ENCODE measurements around the gene LRRC8A. TPM values are rescaled to one million over a fixed set of nuclear protein-coding genes. Genes with fewer than 3 reads are reported as not detected.
"Not testable (repeated sequence)": the region's sequence is repeated elsewhere in the genome, so short reads cannot be mapped to it uniquely, and the experiment has no call there.

The LRRC8A gene
- polyA plus RNA-seq, 1 donor from 2014 or later, result 11.6 TPM

DNA sequence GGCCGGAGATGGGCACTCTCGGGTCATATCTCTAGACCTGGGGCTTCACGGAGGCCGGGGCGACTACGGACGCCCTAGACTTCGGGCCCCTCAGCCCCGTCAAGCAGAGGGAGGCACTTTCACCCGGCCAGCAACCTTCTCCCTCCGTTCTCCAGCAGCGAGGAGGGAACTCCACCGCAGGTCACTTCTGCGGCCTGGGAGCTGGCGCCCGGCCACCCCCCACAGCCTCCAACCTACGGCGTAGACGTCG is 65.3 kb downstream of the LRRC8A start:
- no peaks in the 10 kb centered on the region for H4K20me1 ChIP-seq (ENCODE audit: insufficient read depth)
- H3K27ac ChIP-seq (ENCODE audit: low read length), result peak overlapping the region; percentile 85

DNA sequence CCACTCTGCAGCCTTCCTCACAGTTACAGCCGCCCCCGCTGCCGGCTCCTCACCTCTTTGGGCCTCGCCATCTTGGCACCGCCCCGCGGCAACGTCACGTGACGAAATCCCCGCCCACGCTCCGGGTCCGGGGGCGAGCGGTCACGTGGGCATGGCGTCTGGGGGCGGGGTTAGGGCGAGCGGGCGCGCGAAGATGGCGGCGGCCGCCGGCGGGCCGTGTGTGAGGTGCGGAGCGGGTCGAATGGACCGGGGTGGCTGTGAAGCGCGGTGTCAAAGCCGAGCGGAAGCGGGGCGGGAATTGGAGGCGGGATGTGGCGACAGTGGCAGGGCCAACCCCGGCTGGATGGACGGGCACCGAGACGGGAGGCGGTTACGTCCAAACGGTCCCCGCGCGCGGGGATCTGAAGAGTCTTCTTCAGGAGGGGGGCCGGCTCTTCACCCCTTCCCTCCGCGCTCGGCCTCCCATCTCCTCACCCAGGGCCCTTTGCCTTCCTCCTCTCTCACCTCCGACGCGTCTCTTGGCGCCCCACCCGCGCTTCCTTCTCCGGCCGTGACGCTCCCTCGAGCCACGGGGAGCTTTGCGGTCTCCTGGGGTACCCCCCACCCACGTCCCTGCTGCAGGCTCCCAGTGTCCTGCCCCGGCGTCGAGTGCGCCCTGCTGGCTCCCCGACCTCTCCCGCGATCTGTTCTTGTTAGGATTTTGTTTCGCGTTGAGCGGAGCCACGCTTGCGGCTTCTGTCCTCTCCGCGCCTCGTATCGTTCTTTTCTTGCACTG is 65.8 kb downstream of the LRRC8A start, which contains the start of the genes DOLK and NUP188:
DOLK (minus strand) TSS at position 77 of the 775 bp plus-strand sequence. CDS start 300 bp downstream, outside the sequence.
NUP188 (plus strand) TSS at position 173 of the 775 bp plus-strand sequence; CDS start at position 194, 21 bp downstream.
- peak within 1 kb of the TSS; percentile 99 for H3K4me2 ChIP-seq (ENCODE audit: low read length)
- H3K9me3 ChIP-seq (ENCODE audit: low read length), result no peaks in the 10 kb centered on the region
- H4K20me1 ChIP-seq (ENCODE audit: insufficient read depth), result no peaks in the 10 kb centered on the region
- H3K9ac ChIP-seq (ENCODE audit: low read length), result peak within 1 kb of the TSS; percentile 88
- H3K79me2 ChIP-seq (replicated peaks; ENCODE audit: insufficient read depth, low read length), result peaks cover 5% of the 10 kb centered on the region
- no peaks in the 10 kb centered on the region for H3K9me2 ChIP-seq (ENCODE audit: insufficient read depth, low read length)
- H3K27ac ChIP-seq (ENCODE audit: low read length), result peak within 1 kb of the TSS; percentile 85
- peak within 1 kb of the TSS; percentile 98 for H2AFZ ChIP-seq (ENCODE audit: low read depth, low read length)
- no peaks in the 10 kb centered on the region for H3F3A ChIP-seq (ENCODE audit: insufficient read depth, low read length, poor library complexity, severe bottlenecking)
- no peaks in the 10 kb centered on the region for H3K27me3 ChIP-seq (ENCODE audit: insufficient read depth, low read depth, low read length)
- H3K36me3 ChIP-seq (ENCODE audit: insufficient read depth, low read length), result no peaks in the 10 kb centered on the region
- TF ChIP-seq, protein P1, sequence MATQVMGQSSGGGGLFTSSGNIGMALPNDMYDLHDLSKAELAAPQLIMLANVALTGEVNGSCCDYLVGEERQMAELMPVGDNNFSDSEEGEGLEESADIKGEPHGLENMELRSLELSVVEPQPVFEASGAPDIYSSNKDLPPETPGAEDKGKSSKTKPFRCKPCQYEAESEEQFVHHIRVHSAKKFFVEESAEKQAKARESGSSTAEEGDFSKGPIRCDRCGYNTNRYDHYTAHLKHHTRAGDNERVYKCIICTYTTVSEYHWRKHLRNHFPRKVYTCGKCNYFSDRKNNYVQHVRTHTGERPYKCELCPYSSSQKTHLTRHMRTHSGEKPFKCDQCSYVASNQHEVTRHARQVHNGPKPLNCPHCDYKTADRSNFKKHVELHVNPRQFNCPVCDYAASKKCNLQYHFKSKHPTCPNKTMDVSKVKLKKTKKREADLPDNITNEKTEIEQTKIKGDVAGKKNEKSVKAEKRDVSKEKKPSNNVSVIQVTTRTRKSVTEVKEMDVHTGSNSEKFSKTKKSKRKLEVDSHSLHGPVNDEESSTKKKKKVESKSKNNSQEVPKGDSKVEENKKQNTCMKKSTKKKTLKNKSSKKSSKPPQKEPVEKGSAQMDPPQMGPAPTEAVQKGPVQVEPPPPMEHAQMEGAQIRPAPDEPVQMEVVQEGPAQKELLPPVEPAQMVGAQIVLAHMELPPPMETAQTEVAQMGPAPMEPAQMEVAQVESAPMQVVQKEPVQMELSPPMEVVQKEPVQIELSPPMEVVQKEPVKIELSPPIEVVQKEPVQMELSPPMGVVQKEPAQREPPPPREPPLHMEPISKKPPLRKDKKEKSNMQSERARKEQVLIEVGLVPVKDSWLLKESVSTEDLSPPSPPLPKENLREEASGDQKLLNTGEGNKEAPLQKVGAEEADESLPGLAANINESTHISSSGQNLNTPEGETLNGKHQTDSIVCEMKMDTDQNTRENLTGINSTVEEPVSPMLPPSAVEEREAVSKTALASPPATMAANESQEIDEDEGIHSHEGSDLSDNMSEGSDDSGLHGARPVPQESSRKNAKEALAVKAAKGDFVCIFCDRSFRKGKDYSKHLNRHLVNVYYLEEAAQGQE (IDR thresholded peaks at IDR 0.05; ENCODE audit: borderline replicate concordance), result peak; percentile 89
- TF ChIP-seq SMC3 (conservative IDR thresholded peaks at IDR 0.05; ENCODE audit: poor library complexity) (no peak), EZH2 (IDR thresholded peaks at IDR 0.05; ENCODE audit: borderline replicate concordance, insufficient read depth, low read length, poor library complexity, severe bottlenecking) (no peak), RAD21 (conservative IDR thresholded peaks at IDR 0.05) (no peak), TAF1 (IDR thresholded peaks at IDR 0.05; ENCODE audit: low read depth) (peak; percentile 97), POLR2AphosphoS5 (IDR thresholded peaks at IDR 0.05) (peak; percentile 97), EP300 (conservative IDR thresholded peaks at IDR 0.05; ENCODE audit: poor library complexity, severe bottlenecking) (peak; percentile 51), MXI1 (conservative IDR thresholded peaks at IDR 0.05; ENCODE audit: poor library complexity, severe bottlenecking) (peak; percentile 93)
- TF ChIP-seq, protein P2, sequence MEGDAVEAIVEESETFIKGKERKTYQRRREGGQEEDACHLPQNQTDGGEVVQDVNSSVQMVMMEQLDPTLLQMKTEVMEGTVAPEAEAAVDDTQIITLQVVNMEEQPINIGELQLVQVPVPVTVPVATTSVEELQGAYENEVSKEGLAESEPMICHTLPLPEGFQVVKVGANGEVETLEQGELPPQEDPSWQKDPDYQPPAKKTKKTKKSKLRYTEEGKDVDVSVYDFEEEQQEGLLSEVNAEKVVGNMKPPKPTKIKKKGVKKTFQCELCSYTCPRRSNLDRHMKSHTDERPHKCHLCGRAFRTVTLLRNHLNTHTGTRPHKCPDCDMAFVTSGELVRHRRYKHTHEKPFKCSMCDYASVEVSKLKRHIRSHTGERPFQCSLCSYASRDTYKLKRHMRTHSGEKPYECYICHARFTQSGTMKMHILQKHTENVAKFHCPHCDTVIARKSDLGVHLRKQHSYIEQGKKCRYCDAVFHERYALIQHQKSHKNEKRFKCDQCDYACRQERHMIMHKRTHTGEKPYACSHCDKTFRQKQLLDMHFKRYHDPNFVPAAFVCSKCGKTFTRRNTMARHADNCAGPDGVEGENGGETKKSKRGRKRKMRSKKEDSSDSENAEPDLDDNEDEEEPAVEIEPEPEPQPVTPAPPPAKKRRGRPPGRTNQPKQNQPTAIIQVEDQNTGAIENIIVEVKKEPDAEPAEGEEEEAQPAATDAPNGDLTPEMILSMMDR (IDR thresholded peaks at IDR 0.05; ENCODE audit: poor library complexity, severe bottlenecking), result no peak
- H3K4me3 ChIP-seq (ENCODE audit: low read length), result peak within 1 kb of the TSS; percentile 95

More for the DNA sequence above, 65.3 kb downstream of the LRRC8A start:
- Histone ChIP-seq H3K9ac (ENCODE audit: low read length) (peak overlapping the region; percentile 88), H2AFZ (ENCODE audit: low read depth, low read length) (peak overlapping the region; percentile 88), H3K27me3 (ENCODE audit: insufficient read depth, low read depth, low read length) (no peaks in the 10 kb centered on the region), H3K4me2 (ENCODE audit: low read length) (no peak overlapping the region), H3K4me3 (ENCODE audit: low read length) (peak overlapping the region; percentile 95), H3K79me2 (replicated peaks; ENCODE audit: insufficient read depth, low read length) (peaks cover 5% of the 10 kb centered on the region), H3K9me2 (ENCODE audit: insufficient read depth, low read length) (no peaks in the 10 kb centered on the region), H3K36me3 (ENCODE audit: insufficient read depth, low read length) (no peaks in the 10 kb centered on the region), H3K9me3 (ENCODE audit: low read length) (no peaks in the 10 kb centered on the region), H3F3A (ENCODE audit: insufficient read depth, low read length, poor library complexity, severe bottlenecking) (no peaks in the 10 kb centered on the region)
- no peak for TF ChIP-seq MXI1 (conservative IDR thresholded peaks at IDR 0.05; ENCODE audit: poor library complexity, severe bottlenecking)
- TF ChIP-seq, protein P1 (IDR thresholded peaks at IDR 0.05; ENCODE audit: borderline replicate concordance), result peak; percentile 94

DNA sequence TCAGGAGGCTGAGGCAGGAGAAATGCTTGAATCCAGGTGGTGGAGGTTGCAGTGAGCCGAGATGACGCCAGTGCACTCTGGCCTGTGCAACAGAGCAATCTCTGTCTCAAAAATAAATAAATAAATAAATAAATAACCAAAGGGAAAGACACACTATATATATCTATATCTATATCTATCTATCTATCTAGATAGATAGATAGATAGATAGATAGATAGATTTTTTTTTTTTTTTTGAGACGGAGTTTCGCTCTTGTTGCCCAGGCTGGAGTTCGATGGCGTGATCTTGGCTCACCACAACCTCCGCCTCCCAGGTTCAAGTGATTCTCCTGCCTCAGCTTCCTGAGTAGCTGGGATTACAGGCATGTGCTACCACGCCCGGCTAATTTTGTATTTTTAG is 79.5 kb downstream of the LRRC8A start:
- H3K27me3 ChIP-seq (ENCODE audit: insufficient read depth, low read depth, low read length); H3K36me3 ChIP-seq (ENCODE audit: insufficient read depth, low read length); H3K9me2 ChIP-seq (ENCODE audit: insufficient read depth, low read length): not testable (repeated sequence)

More for the DNA sequence above, 79.5 kb downstream of the LRRC8A start:
- not testable (repeated sequence) for H3K9me3 ChIP-seq (ENCODE audit: low read length); H3K4me3 ChIP-seq (ENCODE audit: low read length); H3F3A ChIP-seq (ENCODE audit: insufficient read depth, low read length, poor library complexity, severe bottlenecking); H3K4me2 ChIP-seq (ENCODE audit: low read length); H3K27ac ChIP-seq (ENCODE audit: low read length); H2AFZ ChIP-seq (ENCODE audit: low read depth, low read length); H4K20me1 ChIP-seq (ENCODE audit: insufficient read depth); H3K9ac ChIP-seq (ENCODE audit: low read length); H3K79me2 ChIP-seq (replicated peaks; ENCODE audit: insufficient read depth, low read length)

Measured in neural cell (in vitro differentiated cells).